ENCODE data around the gene SMIM32. TPM values are rescaled to one million over a fixed set of nuclear protein-coding genes. Genes with fewer than 3 reads are reported as not detected.

Gene SMIM32
- total RNA-seq, 1 experiment from 2014 or later: not detected

GRCh38 chr5:136206361-136206760 is 13.4 kb upstream of the SMIM32 start:
- Histone ChIP-seq H3K4me1 (replicated peaks; ENCODE audit: insufficient read depth) (no peaks in the 10 kb centered on the region), H3K27ac (no peak overlapping the region), H3K27me3 (ENCODE audit: insufficient read depth, low read depth) (no peaks in the 10 kb centered on the region), H3K9me3 (ENCODE audit: insufficient read depth, low read depth) (no peaks in the 10 kb centered on the region), H3K4me2 (no peak overlapping the region), H3K36me3 (ENCODE audit: low read depth) (no peaks in the 10 kb centered on the region), H4K20me1 (ENCODE audit: insufficient read depth) (no peaks in the 10 kb centered on the region), H3K79me2 (ENCODE audit: low read depth) (no peaks in the 10 kb centered on the region), H3K4me3 (no peak overlapping the region), H2AFZ (no peak overlapping the region), H3K9me2 (ENCODE audit: insufficient read depth) (no peaks in the 10 kb centered on the region), H3F3A (ENCODE audit: insufficient read depth, low read depth) (no peaks in the 10 kb centered on the region)
- no peak for TF ChIP-seq EZH2 (IDR thresholded peaks at IDR 0.05; ENCODE audit: low read depth)
- TF ChIP-seq, protein P1, sequence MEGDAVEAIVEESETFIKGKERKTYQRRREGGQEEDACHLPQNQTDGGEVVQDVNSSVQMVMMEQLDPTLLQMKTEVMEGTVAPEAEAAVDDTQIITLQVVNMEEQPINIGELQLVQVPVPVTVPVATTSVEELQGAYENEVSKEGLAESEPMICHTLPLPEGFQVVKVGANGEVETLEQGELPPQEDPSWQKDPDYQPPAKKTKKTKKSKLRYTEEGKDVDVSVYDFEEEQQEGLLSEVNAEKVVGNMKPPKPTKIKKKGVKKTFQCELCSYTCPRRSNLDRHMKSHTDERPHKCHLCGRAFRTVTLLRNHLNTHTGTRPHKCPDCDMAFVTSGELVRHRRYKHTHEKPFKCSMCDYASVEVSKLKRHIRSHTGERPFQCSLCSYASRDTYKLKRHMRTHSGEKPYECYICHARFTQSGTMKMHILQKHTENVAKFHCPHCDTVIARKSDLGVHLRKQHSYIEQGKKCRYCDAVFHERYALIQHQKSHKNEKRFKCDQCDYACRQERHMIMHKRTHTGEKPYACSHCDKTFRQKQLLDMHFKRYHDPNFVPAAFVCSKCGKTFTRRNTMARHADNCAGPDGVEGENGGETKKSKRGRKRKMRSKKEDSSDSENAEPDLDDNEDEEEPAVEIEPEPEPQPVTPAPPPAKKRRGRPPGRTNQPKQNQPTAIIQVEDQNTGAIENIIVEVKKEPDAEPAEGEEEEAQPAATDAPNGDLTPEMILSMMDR (conservative IDR thresholded peaks at IDR 0.05): no peak
- ChIA-PET CTCF (no interaction called here), POLR2A (ENCODE audit: unreplicated experiment) (no interaction called here)
- BruUV-seq (replicated peaks): no TSS peak
- intact Hi-C loops (cut with micrococcal nuclease; ENCODE audit: unreplicated experiment): no loop called here
- DNase-seq: no peak

GRCh38 chr5:136205941-136206340 is 13.0 kb upstream of the SMIM32 start:
- no peak overlapping the region for H2AFZ ChIP-seq
- H3K9me3 ChIP-seq (ENCODE audit: insufficient read depth, low read depth): no peaks in the 10 kb centered on the region
- H3K4me3 ChIP-seq: no peak overlapping the region
- no TSS peak for BruUV-seq (replicated peaks)
- ChIA-PET CTCF (no interaction called here), POLR2A (ENCODE audit: unreplicated experiment) (no interaction called here)
- no peak overlapping the region for H3K27ac ChIP-seq
- no peaks in the 10 kb centered on the region for H3F3A ChIP-seq (ENCODE audit: insufficient read depth, low read depth)
- TF ChIP-seq, protein P1 (conservative IDR thresholded peaks at IDR 0.05): no peak
- no peak for TF ChIP-seq EZH2 (IDR thresholded peaks at IDR 0.05; ENCODE audit: low read depth)
- DNase-seq: no peak
- no peaks in the 10 kb centered on the region for H3K36me3 ChIP-seq (ENCODE audit: low read depth)
- H4K20me1 ChIP-seq (ENCODE audit: insufficient read depth): no peaks in the 10 kb centered on the region
- intact Hi-C loops (cut with micrococcal nuclease; ENCODE audit: unreplicated experiment): no loop called here
- no peak overlapping the region for H3K4me2 ChIP-seq
- no peaks in the 10 kb centered on the region for H3K9me2 ChIP-seq (ENCODE audit: insufficient read depth)
- H3K4me1 ChIP-seq (replicated peaks; ENCODE audit: insufficient read depth): no peaks in the 10 kb centered on the region
- H3K79me2 ChIP-seq (ENCODE audit: low read depth): no peaks in the 10 kb centered on the region
- no peaks in the 10 kb centered on the region for H3K27me3 ChIP-seq (ENCODE audit: insufficient read depth, low read depth)

- ChIA-PET POLR2A (ENCODE audit: unreplicated experiment) (no interaction called here), CTCF (no interaction called here)
- Histone ChIP-seq H3K79me2 (ENCODE audit: low read depth) (no peaks in the 10 kb centered on the region), H3K4me3 (no peak overlapping the region), H3K27ac (no peak overlapping the region), H2AFZ (no peak overlapping the region), H3K36me3 (ENCODE audit: low read depth) (no peaks in the 10 kb centered on the region), H3K9me2 (ENCODE audit: insufficient read depth) (no peaks in the 10 kb centered on the region), H4K20me1 (ENCODE audit: insufficient read depth) (no peaks in the 10 kb centered on the region), H3K9me3 (ENCODE audit: insufficient read depth, low read depth) (no peaks in the 10 kb centered on the region), H3K4me2 (no peak overlapping the region), H3K4me1 (replicated peaks; ENCODE audit: insufficient read depth) (no peaks in the 10 kb centered on the region), H3K27me3 (ENCODE audit: insufficient read depth, low read depth) (no peaks in the 10 kb centered on the region), H3F3A (ENCODE audit: insufficient read depth, low read depth) (no peaks in the 10 kb centered on the region)
- no TSS peak for BruUV-seq (replicated peaks)
- no peak for TF ChIP-seq EZH2 (IDR thresholded peaks at IDR 0.05; ENCODE audit: low read depth)
- TF ChIP-seq, protein P1 (conservative IDR thresholded peaks at IDR 0.05): no peak
- DNase-seq: no peak
- intact Hi-C loops (cut with micrococcal nuclease; ENCODE audit: unreplicated experiment): no loop called here
Measured at GRCh38 chr5:136205061-136205702, 12.2 kb upstream of the SMIM32 start.
